Natural killer cell (primary cell): ENCODE data around the gene RHOT2. TPM values are rescaled to one million over a fixed set of nuclear protein-coding genes. Genes with fewer than 3 reads are reported as not detected.

Experiments used
- ATAC-seq, 3 donors: fragments of 150-1000 bp in 2 of 3; fragments of 200-7000 bp in 1 of 3; cut with Tn5 transposase; 1 replicate in 1 of 3; 2 replicates in 2 of 3; pipeline ENCODE4 v1.10.0; 2021; ENCODE audit warnings: mild to moderate bottlenecking in 2 of 3, moderate library complexity in 2 of 3
- DNase-seq, 2 donors: peaks; one replicate each; pipeline versions ENCODE4 v3.0.0 to v3.0.0-alpha.2; 2013 to 2021; ENCODE audit warnings: mixed read lengths in 1 of 2
- H3K27ac ChIP-seq: one replicate; pipeline ENCODE4 v1.5.1; 2013; ENCODE audit warnings: mild to moderate bottlenecking, low read length
- H3K27me3 ChIP-seq: one replicate; pipeline ENCODE4 v1.6.1; 2013; ENCODE audit warnings: low read length; ENCODE audit not compliant: control insufficient read depth, insufficient read depth
- H3K36me3 ChIP-seq: one replicate; pipeline ENCODE4 v1.6.1; 2013; ENCODE audit warnings: low read length; ENCODE audit not compliant: control insufficient read depth, insufficient read depth
- H3K4me1 ChIP-seq: one replicate; pipeline ENCODE4 v1.6.1; 2013; ENCODE audit warnings: low read length; ENCODE audit not compliant: control insufficient read depth, insufficient read depth
- H3K4me3 ChIP-seq: one replicate; pipeline ENCODE4 v1.5.1; 2013; ENCODE audit warnings: low read length
- H3K9me3 ChIP-seq: one replicate; pipeline ENCODE4 v1.6.1; 2013; ENCODE audit warnings: low read length; ENCODE audit not compliant: control insufficient read depth, insufficient read depth
- H3K27ac Mint-ChIP-seq, 2 donors: one replicate each; pipeline ENCODE4 v1.8.0; 2022; ENCODE audit warnings: mild to moderate bottlenecking in 2 of 2, mixed read lengths in 2 of 2, moderate library complexity in 1 of 2
- H3K27me3 Mint-ChIP-seq, 2 donors: one replicate each; pipeline ENCODE4 v1.8.0; 2022; ENCODE audit warnings: low read depth in 2 of 2, mixed read lengths in 2 of 2
- H3K36me3 Mint-ChIP-seq: one replicate; pipeline ENCODE4 v1.8.0; 2022; ENCODE audit warnings: mixed read lengths
- H3K4me1 Mint-ChIP-seq, 2 donors: one replicate each; pipeline ENCODE4 v1.8.0; 2022; ENCODE audit warnings: mixed read lengths in 2 of 2
- H3K4me3 Mint-ChIP-seq: one replicate; pipeline ENCODE4 v1.8.0; 2022; ENCODE audit warnings: mild to moderate bottlenecking, moderate library complexity, mixed read lengths
- H3K9me3 Mint-ChIP-seq, 2 donors: one replicate each; pipeline ENCODE4 v1.8.0; 2022; ENCODE audit warnings: mixed read lengths in 2 of 2
- WGBS: methylation state at CpG from one replicate; pipeline ENCODE4 v1.1.7; 2013; ENCODE audit warnings: missing lambda C conversion rate; ENCODE audit not compliant: insufficient coverage; 5-methylcytosine and 5-hydroxymethylcytosine counted together
- intact Hi-C: fragments of 100-400 bp; cut with micrococcal nuclease; formaldehyde crosslinking; loops from one replicate; pipeline ENCODE4 v1.14.2; 2022
- total RNA-seq, 4 donors: library from RNA; stranded (reverse); fragments of 120-200 nt in 1 of 4; gene quantifications; one replicate each; pipeline versions ENCODE4 v1.2.3 to v1.2.4, GENCODE V29; 2013 to 2022
- TF ChIP-seq, protein P1 (sequence below): fragments of 200-600 bp; IDR thresholded peaks from one replicate; pipeline ENCODE4 v1.8.0; 2022; ENCODE audit warnings: antibody characterized with exemption

RHOT2 gene
- total RNA-seq, 3 donors from 2014 or later (not counting 1 experiment from before 2014, with no cell fraction given), result 205 to 216 (median 211) TPM

DNA sequence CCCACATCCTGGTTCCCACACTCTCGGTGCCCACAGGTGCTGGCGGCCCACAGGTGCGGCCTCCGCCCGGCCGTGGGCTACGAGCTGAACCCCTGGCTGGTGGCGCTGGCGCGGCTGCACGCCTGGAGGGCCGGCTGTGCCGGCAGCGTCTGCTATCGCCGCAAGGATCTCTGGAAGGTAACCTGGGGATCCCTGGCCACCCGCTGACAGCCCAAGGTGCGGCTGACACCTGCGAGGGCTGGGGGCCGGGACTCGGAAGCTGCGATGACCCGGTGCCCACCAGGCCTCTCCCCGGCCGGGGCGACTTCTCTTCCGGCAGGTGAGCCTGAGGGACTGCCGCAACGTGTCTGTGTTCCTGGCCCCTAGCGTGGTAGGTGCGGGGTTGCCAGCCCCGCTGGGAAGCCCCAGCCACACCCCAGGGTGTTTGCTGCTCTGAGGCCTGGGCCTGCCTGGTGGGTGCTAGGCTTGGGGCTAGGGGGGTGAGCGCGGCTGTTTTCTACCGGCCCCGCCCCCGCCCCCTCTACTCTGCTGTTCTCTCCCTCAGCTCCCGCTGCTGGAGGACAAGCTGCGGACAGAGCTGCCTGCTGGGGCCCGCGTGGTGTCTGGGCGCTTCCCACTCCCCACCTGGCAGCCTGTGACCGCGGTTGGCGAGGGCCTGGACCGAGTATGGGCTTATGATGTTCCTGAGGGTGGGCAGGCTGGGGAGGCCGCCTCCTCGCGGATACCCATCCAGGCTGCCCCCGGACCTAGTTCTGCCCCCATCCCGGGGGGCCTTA is 54.0 kb downstream of the RHOT2 start:
- no peak for ATAC-seq
- no peaks in the 10 kb centered on the region for H3K9me3 Mint-ChIP-seq
- peak overlapping the region; percentile 82 for H3K4me3 Mint-ChIP-seq

GRCh38 chr16:722835-723633 is 55.1 kb downstream of the RHOT2 start:
- Mint-ChIP-seq H3K4me1 (peaks cover 0 to 23% of the 10 kb centered on the region in 2 donors), H3K4me3 (peak overlapping the region; percentile 82), H3K27me3 (no peaks in the 10 kb centered on the region), H3K36me3 (no peaks in the 10 kb centered on the region), H3K9me3 (no peaks in the 10 kb centered on the region), H3K27ac (peak overlapping the region; percentile 44 to 48)
- Histone ChIP-seq H3K4me1 (peaks cover 55% of the 10 kb centered on the region), H3K27me3 (no peaks in the 10 kb centered on the region), H3K36me3 (no peaks in the 10 kb centered on the region), H3K9me3 (no peaks in the 10 kb centered on the region), H3K27ac (no peak overlapping the region), H3K4me3 (no peak overlapping the region)
- no peak for DNase-seq
- TF ChIP-seq, protein P1, sequence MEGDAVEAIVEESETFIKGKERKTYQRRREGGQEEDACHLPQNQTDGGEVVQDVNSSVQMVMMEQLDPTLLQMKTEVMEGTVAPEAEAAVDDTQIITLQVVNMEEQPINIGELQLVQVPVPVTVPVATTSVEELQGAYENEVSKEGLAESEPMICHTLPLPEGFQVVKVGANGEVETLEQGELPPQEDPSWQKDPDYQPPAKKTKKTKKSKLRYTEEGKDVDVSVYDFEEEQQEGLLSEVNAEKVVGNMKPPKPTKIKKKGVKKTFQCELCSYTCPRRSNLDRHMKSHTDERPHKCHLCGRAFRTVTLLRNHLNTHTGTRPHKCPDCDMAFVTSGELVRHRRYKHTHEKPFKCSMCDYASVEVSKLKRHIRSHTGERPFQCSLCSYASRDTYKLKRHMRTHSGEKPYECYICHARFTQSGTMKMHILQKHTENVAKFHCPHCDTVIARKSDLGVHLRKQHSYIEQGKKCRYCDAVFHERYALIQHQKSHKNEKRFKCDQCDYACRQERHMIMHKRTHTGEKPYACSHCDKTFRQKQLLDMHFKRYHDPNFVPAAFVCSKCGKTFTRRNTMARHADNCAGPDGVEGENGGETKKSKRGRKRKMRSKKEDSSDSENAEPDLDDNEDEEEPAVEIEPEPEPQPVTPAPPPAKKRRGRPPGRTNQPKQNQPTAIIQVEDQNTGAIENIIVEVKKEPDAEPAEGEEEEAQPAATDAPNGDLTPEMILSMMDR, result no peak
- intact Hi-C loops, result no loop called here
- no peak for ATAC-seq
- WGBS, result 87% methylated on average over 24 of the region's 24 CpGs

More for the DNA sequence above, 54.0 kb downstream of the RHOT2 start:
- H3K9me3 ChIP-seq, result no peaks in the 10 kb centered on the region
- H3K36me3 ChIP-seq, result no peaks in the 10 kb centered on the region
- no peaks in the 10 kb centered on the region for H3K36me3 Mint-ChIP-seq
- intact Hi-C loops, result no loop called here
- peak overlapping the region; percentile 34 to 44 for H3K27ac Mint-ChIP-seq
- no peaks in the 10 kb centered on the region for H3K27me3 ChIP-seq
- H3K4me1 Mint-ChIP-seq, result peaks cover 0 to 23% of the 10 kb centered on the region in 2 donors
- no peaks in the 10 kb centered on the region for H3K27me3 Mint-ChIP-seq
- TF ChIP-seq, protein P1, result no peak
- DNase-seq, result peak in 1 of 2 donors; percentile 71
- 66% methylated on average over 51 of the region's 51 CpGs for WGBS
- peaks cover 47% of the 10 kb centered on the region for H3K4me1 ChIP-seq
- H3K4me3 ChIP-seq, result peak overlapping the region; percentile 14
- peak overlapping the region; percentile 36 for H3K27ac ChIP-seq

GRCh38 chr16:723695-724094 is 55.8 kb downstream of the RHOT2 start:
- Mint-ChIP-seq H3K4me1 (peaks cover 0 to 23% of the 10 kb centered on the region in 2 donors), H3K9me3 (no peaks in the 10 kb centered on the region), H3K4me3 (no peak overlapping the region), H3K27me3 (no peaks in the 10 kb centered on the region), H3K36me3 (no peaks in the 10 kb centered on the region), H3K27ac (no peak overlapping the region)
- no peak overlapping the region for H3K4me3 ChIP-seq
- DNase-seq (no peak), ATAC-seq (no peak)
- intact Hi-C loops, result no loop called here
- no peaks in the 10 kb centered on the region for H3K36me3 ChIP-seq
- TF ChIP-seq, protein P1, result no peak
- H3K4me1 ChIP-seq, result peaks cover 59% of the 10 kb centered on the region
- no peaks in the 10 kb centered on the region for H3K9me3 ChIP-seq
- no peak overlapping the region for H3K27ac ChIP-seq
- 80% methylated on average over 9 of the region's 9 CpGs for WGBS
- H3K27me3 ChIP-seq, result no peaks in the 10 kb centered on the region

Other genes starting within 250 kb of the RHOT2 start
- gene RAB11FIP3, start 242.5 kb upstream of the RHOT2 start, total RNA-seq, result 10 to 100 TPM; 51.0 to 61.2 (median 55.3) TPM
- gene CAPN15, start 140.4 kb upstream of the RHOT2 start, total RNA-seq, result 100 to 1,000 TPM; 151 to 275 (median 186) TPM
- gene PRR35, start 107.7 kb upstream of the RHOT2 start, total RNA-seq, result under 1 TPM in 1 of 3 donors, not detected in 2; 0.20 TPM
- gene NHLRC4, start 101.1 kb upstream of the RHOT2 start, total RNA-seq, result under 1 TPM; 0.28 to 0.75 (median 0.35) TPM
- gene PIGQ, start 98.2 kb upstream of the RHOT2 start, total RNA-seq, result 10 to 100 TPM; 27.6 to 40.5 (median 37.0) TPM
- 10 to 100 TPM; 12.7 to 20.8 (median 20.0) TPM for gene RAB40C, start 78.1 kb upstream of the RHOT2 start, total RNA-seq
- 1 to 10 TPM in 1 of 3 donors, under 1 TPM in 2; 0.60 to 1.7 (median 0.75) TPM for gene WFIKKN1, start 37.1 kb upstream of the RHOT2 start, total RNA-seq
- gene METTL26, start 31.8 kb upstream of the RHOT2 start, total RNA-seq, result 10 to 100 TPM; 33.7 to 36.3 (median 36.1) TPM
- 10 to 100 TPM; 11.3 to 17.4 (median 15.7) TPM for gene MCRIP2, start 26.3 kb upstream of the RHOT2 start, total RNA-seq
- 10 to 100 TPM; 16.7 to 22.8 (median 20.2) TPM for gene WDR90, start 18.8 kb upstream of the RHOT2 start, total RNA-seq
- 1 to 10 TPM; 2.9 to 4.2 (median 4.2) TPM for gene RHBDL1, start 7.5 kb downstream of the RHOT2 start, total RNA-seq
- 10 to 100 TPM; 89.5 to 95.4 (median 93.5) TPM for gene STUB1, start 12.3 kb downstream of the RHOT2 start, total RNA-seq
- 10 to 100 TPM; 29.5 to 32.6 (median 31.5) TPM for gene JMJD8, start 16.2 kb downstream of the RHOT2 start, total RNA-seq
- gene WDR24, start 22.3 kb downstream of the RHOT2 start, total RNA-seq, result 10 to 100 TPM in 2 of 3 donors, 1 to 10 TPM in 1; 8.8 to 14.1 (median 10.2) TPM
- under 1 TPM in 2 of 3 donors, not detected in 1; 0.48 to 0.79 TPM for gene FBXL16, start 37.7 kb downstream of the RHOT2 start, total RNA-seq
- gene METRN, start 47.0 kb downstream of the RHOT2 start, total RNA-seq, result 10 to 100 TPM; 11.8 to 16.6 (median 14.3) TPM
- gene ANTKMT, start 53.0 kb downstream of the RHOT2 start, total RNA-seq, result 10 to 100 TPM; 33.7 to 39.0 (median 37.7) TPM
- gene CCDC78, start 58.3 kb downstream of the RHOT2 start, total RNA-seq, result 10 to 100 TPM in 1 of 3 donors, 1 to 10 TPM in 2; 6.2 to 10.0 (median 7.7) TPM
- 10 to 100 TPM; 13.5 to 21.5 (median 15.7) TPM for gene HAGHL, start 59.0 kb downstream of the RHOT2 start, total RNA-seq
- 10 to 100 TPM; 36.9 to 39.8 (median 37.5) TPM for gene CIAO3, start 72.9 kb downstream of the RHOT2 start, total RNA-seq
- not detected for gene MSLN, start 92.6 kb downstream of the RHOT2 start, total RNA-seq
- 10 to 100 TPM; 20.8 to 31.7 (median 29.6) TPM for gene RPUSD1, start 120.2 kb downstream of the RHOT2 start, total RNA-seq
- 10 to 100 TPM; 26.7 to 52.4 (median 40.5) TPM for gene CHTF18, start 120.5 kb downstream of the RHOT2 start, total RNA-seq
- not detected for gene GNG13, start 132.6 kb downstream of the RHOT2 start, total RNA-seq